Naive B cell (primary cell): Measurements from ENCODE around the gene DCBLD2. TPM values are rescaled to one million over a fixed set of nuclear protein-coding genes. Genes with fewer than 3 reads are reported as not detected.
"Not testable (repeated sequence)": the region's sequence is repeated elsewhere in the genome, so short reads cannot be mapped to it uniquely, and the experiment has no call there.

Source experiments
- ATAC-seq, 2 donors: fragments of 150-1000 bp; cut with Tn5 transposase; 2 replicates each; pipeline ENCODE4 v1.10.0; 2021; ENCODE audit warnings: low read depth in 2 of 2, mild to moderate bottlenecking in 2 of 2, moderate library complexity in 2 of 2
- DNase-seq: peaks from one replicate; pipeline ENCODE4 v3.0.0; 2022
- H3K27ac Mint-ChIP-seq, 6 donors: one replicate each; pipeline ENCODE4 v1.8.0; 2020 to 2022; ENCODE audit warnings: mild to moderate bottlenecking in 6 of 6, mixed read lengths in 6 of 6, moderate library complexity in 5 of 6, inconsistent platforms in 2 of 6
- H3K27me3 Mint-ChIP-seq, 3 donors: one replicate each; pipeline ENCODE4 v1.8.0; 2021 to 2022; ENCODE audit warnings: mixed read lengths in 3 of 3, mild to moderate bottlenecking in 1 of 3
- H3K36me3 Mint-ChIP-seq, 2 donors: one replicate each; pipeline ENCODE4 v1.8.0; 2020 to 2022; ENCODE audit warnings: mixed read lengths in 2 of 2, inconsistent platforms in 1 of 2, mild to moderate bottlenecking in 1 of 2
- H3K4me1 Mint-ChIP-seq, 3 donors: one replicate each; pipeline ENCODE4 v1.8.0; 2020 to 2022; ENCODE audit warnings: mixed read lengths in 3 of 3, inconsistent platforms in 1 of 3, mild to moderate bottlenecking in 1 of 3, moderate library complexity in 1 of 3
- H3K4me3 Mint-ChIP-seq, 8 donors: one replicate each; pipeline ENCODE4 v1.8.0; 2020 to 2022; ENCODE audit warnings: mild to moderate bottlenecking in 8 of 8, mixed read lengths in 8 of 8, moderate library complexity in 8 of 8, inconsistent platforms in 2 of 8
- H3K9me3 Mint-ChIP-seq, 7 donors: one replicate each; pipeline ENCODE4 v1.8.0; 2020 to 2022; ENCODE audit warnings: mixed read lengths in 7 of 7, mild to moderate bottlenecking in 5 of 7, inconsistent platforms in 2 of 7, moderate library complexity in 1 of 7
- polyA plus RNA-seq, 6 donors: library from polyadenylated mRNA; unstranded; fragments of 300-500 nt; fragmentation: Illumina TruSeq; gene quantifications; one replicate each; pipeline ENCODE4 v1.2.3, GENCODE V29; 2021; ENCODE audit warnings: low read depth in 6 of 6

Gene DCBLD2
- polyA plus RNA-seq, 6 donors from 2014 or later = 0.27 to 2.7 (median 1.7) TPM; not detected in 1

- ATAC-seq = no peak
- Mint-ChIP-seq H3K27me3 (no peaks in the 10 kb centered on the region), H3K4me3 (no peak overlapping the region), H3K27ac (no peak overlapping the region), H3K4me1 (peaks cover 5 to 17% (median 16%) of the 10 kb centered on the region in 3 donors), H3K9me3 (peaks cover 0 to 4% (median 0%) of the 10 kb centered on the region in 7 donors), H3K36me3 (no peaks in the 10 kb centered on the region)
- no peak for DNase-seq
Measured at GRCh38 chr3:98846101-98846500, 55.4 kb downstream of the DCBLD2 start.

DNA sequence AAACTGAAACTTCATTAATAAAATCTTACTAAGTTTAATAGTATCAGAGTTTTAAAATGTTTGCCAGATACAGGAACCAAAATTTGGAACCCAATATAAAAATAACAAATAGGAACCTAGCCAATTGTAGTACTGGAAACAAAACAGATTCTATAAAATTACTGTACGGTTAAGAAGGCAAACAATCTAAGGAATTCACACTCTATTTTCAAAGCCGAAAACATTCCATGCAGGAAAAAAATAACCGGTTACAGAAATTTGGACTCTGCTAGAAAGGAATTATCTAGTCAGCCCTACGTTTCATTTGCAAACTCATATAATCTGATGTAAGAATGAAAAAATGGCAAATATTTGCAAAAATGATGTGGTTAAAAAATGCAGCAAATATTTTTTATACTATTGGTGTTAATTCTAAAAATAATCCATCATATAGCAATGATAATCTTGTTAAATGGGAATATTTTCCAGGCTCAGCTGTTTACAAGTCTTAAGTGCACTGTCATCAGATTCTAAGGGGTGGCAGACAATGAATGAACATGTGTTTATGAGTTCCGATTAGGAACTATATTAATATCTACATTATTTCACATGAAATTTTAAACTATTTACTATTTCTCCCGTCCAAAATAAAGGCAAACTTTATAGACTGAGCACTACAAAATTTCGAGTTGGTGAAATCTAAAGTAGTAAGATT is 58.1 kb downstream of the DCBLD2 start:
- Mint-ChIP-seq H3K4me1 (peaks cover 0 to 3% (median 0%) of the 10 kb centered on the region in 3 donors), H3K36me3 (peaks cover 0 to 7% of the 10 kb centered on the region in 2 donors), H3K9me3 (peaks cover 0 to 4% (median 4%) of the 10 kb centered on the region in 7 donors), H3K27me3 (no peaks in the 10 kb centered on the region), H3K4me3 (no peak overlapping the region), H3K27ac (no peak overlapping the region)
- ATAC-seq (no peak), DNase-seq (no peak)

GRCh38 chr3:98839846-98840245 is 61.6 kb downstream of the DCBLD2 start:
- H3K27me3 Mint-ChIP-seq = no peaks in the 10 kb centered on the region
- H3K27ac Mint-ChIP-seq = no peak overlapping the region
- H3K4me3 Mint-ChIP-seq = no peak overlapping the region
- H3K36me3 Mint-ChIP-seq = peaks cover 0 to 7% of the 10 kb centered on the region in 2 donors
- ATAC-seq = no peak
- H3K4me1 Mint-ChIP-seq = peaks cover 0 to 3% (median 0%) of the 10 kb centered on the region in 3 donors
- peaks cover 0 to 4% (median 3%) of the 10 kb centered on the region in 7 donors for H3K9me3 Mint-ChIP-seq
- no peak for DNase-seq

DNA sequence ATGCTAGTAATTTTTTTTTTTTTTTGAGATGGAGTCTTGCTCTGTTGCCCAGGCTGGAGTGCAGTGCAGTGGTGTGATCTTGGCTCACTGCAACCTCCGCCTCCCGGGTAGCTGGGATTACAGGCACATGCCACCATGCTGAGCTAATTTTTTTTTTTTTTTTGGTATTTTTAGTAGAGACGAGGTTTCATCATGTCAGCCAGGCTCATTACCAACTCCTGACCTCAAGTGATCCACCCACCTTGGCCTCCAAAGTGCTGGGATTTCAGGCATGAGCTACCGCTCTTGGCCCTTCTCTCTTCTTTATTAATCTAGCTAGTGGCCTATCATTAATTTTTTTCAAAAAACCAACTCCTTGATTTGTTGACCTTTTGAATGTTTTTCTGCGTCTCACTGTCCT is 70.4 kb downstream of the DCBLD2 start:
- ATAC-seq, H3K36me3 Mint-ChIP-seq, H3K4me3 Mint-ChIP-seq, H3K4me1 Mint-ChIP-seq, H3K27me3 Mint-ChIP-seq, DNase-seq, H3K27ac Mint-ChIP-seq: not testable (repeated sequence)
- peaks cover 0 to 34% (median 13%) of the 10 kb centered on the region in 7 donors for H3K9me3 Mint-ChIP-seq

DNA sequence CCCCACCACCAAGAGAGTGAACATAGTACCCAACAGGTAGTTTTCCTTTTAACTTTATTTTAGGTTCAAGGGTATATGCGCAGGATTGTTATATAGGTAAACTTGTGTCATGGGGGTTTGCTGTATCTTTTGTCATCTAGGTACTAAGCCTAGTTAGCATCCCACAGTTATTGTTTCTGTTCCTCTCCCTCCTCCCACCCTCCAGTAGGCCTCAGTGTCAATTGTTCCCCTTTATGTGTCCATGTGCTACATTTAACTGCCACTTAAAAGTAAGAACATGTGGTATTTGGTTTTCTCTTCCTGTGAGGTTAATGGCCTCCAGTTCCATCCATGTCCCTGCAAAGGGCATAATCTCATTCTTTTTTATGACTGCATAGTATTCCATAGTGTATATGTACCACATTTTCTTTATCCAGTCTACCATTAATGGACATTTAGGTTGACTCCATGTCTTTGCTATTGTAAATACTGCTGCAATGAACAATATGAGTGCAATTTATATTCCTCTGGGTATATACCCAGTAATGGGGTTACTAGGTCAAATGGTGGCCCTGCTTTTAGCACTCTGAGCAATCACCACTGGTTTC is 72.2 kb downstream of the DCBLD2 start:
- peaks cover 0 to 34% (median 13%) of the 10 kb centered on the region in 7 donors for H3K9me3 Mint-ChIP-seq
- H3K4me3 Mint-ChIP-seq = no peak overlapping the region
- peaks cover 0 to 9% of the 10 kb centered on the region in 2 donors for H3K36me3 Mint-ChIP-seq
- no peak for DNase-seq
- no peaks in the 10 kb centered on the region for H3K27me3 Mint-ChIP-seq
- no peaks in the 10 kb centered on the region for H3K4me1 Mint-ChIP-seq
- ATAC-seq = no peak
- no peak overlapping the region for H3K27ac Mint-ChIP-seq

DNA sequence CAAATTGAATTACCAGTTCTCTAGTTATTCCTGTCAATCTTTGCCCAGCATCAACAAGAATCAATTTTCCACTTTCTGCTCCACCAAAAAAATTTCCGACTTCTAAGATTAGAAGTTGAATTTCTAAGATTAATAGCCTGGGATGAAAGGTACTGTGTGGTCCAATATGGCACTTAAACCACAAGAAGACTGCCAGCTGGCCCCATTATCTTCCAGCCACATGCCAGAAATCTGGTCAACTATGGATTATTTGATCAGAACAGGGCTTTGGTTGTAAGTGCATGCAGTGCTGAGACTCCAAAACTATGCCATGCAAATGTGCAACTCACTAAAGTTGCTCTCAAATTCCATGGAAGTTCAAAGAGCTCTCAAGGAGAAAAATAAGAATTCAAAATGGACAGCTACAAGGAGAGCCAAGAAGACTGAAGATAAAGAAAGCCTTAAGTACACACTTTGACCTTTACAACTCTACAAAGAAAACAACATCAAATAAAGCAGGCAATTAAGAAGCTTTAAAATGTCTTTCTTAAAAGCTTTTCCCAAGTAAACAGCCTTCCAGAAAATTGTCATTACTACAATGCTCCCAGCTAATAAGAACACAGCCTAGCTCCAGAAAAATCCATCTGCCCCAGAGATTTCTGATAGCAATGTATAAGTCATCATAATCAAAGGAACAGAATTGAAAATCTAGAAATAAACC is 74.1 kb downstream of the DCBLD2 start:
- Mint-ChIP-seq H3K4me3 (no peak overlapping the region), H3K27me3 (no peaks in the 10 kb centered on the region), H3K27ac (no peak overlapping the region), H3K9me3 (peaks cover 0 to 34% (median 13%) of the 10 kb centered on the region in 7 donors), H3K4me1 (no peaks in the 10 kb centered on the region), H3K36me3 (peaks cover 0 to 9% of the 10 kb centered on the region in 2 donors)
- ATAC-seq (no peak), DNase-seq (no peak)

GRCh38 chr3:98826126-98826525 is 75.4 kb downstream of the DCBLD2 start:
- no peak for ATAC-seq
- peak overlapping the region in 1 of 6 donors; percentile 4 for H3K27ac Mint-ChIP-seq
- H3K4me3 Mint-ChIP-seq = no peak overlapping the region
- H3K27me3 Mint-ChIP-seq = no peaks in the 10 kb centered on the region
- DNase-seq = no peak
- H3K36me3 Mint-ChIP-seq = peaks cover 0 to 9% of the 10 kb centered on the region in 2 donors
- H3K4me1 Mint-ChIP-seq = no peaks in the 10 kb centered on the region
- H3K9me3 Mint-ChIP-seq = peaks cover 0 to 23% (median 10%) of the 10 kb centered on the region in 7 donors

- DNase-seq (no peak), ATAC-seq (no peak)
- Mint-ChIP-seq H3K9me3 (peaks cover 0 to 5% (median 1%) of the 10 kb centered on the region in 7 donors), H3K27ac (no peak overlapping the region), H3K27me3 (no peaks in the 10 kb centered on the region), H3K4me1 (no peaks in the 10 kb centered on the region), H3K36me3 (no peaks in the 10 kb centered on the region), H3K4me3 (no peak overlapping the region)
Measured at GRCh38 chr3:98824256-98824655, 77.2 kb downstream of the DCBLD2 start.

DNA sequence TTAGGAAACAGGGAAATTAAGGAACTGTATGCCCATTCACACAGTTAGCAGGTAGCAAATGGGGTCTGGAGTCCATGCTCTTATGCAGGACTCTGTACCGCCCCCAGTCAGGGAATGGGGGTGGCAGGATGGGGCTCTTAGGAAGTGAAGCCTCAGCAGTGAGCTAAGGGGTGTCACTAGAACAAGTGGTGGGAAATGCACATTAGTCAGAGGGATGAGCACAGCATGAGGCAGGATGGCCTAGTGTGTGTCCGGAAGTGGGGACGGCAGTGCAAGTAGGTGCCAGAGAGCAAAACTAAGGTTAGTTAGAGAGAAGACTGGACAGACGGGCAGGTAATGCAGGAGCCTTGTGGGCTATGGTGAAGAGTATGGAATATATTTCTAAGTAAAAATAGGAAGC is 77.7 kb downstream of the DCBLD2 start:
- no peak overlapping the region for H3K4me3 Mint-ChIP-seq
- no peaks in the 10 kb centered on the region for H3K36me3 Mint-ChIP-seq
- H3K27me3 Mint-ChIP-seq = no peaks in the 10 kb centered on the region
- DNase-seq = no peak
- ATAC-seq = no peak
- H3K4me1 Mint-ChIP-seq = no peaks in the 10 kb centered on the region
- H3K27ac Mint-ChIP-seq = no peak overlapping the region
- peaks cover 0 to 3% (median 0%) of the 10 kb centered on the region in 7 donors for H3K9me3 Mint-ChIP-seq

DNA sequence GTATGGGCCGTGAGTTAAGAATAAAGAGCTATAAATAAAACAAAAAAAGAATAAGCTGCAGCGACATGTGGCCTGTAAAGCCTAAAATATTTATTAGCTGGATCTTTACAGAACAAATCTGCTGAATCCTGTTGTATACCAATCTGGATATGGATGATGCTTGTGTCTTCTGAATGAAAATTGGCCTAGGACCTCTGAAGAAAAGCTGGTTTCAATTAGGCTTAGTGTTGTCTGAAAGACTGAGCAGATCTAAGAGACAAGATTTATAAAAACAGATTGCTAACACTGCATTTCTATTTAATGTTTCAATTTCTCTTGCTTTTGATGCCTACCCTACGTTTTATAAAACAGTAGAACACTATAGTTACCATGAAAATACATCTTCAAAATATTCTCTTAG is 80.4 kb downstream of the DCBLD2 start:
- Mint-ChIP-seq H3K4me3 (no peak overlapping the region), H3K27ac (no peak overlapping the region), H3K27me3 (no peaks in the 10 kb centered on the region), H3K36me3 (no peaks in the 10 kb centered on the region), H3K9me3 (no peaks in the 10 kb centered on the region), H3K4me1 (no peaks in the 10 kb centered on the region)
- ATAC-seq (no peak), DNase-seq (no peak)

DNA sequence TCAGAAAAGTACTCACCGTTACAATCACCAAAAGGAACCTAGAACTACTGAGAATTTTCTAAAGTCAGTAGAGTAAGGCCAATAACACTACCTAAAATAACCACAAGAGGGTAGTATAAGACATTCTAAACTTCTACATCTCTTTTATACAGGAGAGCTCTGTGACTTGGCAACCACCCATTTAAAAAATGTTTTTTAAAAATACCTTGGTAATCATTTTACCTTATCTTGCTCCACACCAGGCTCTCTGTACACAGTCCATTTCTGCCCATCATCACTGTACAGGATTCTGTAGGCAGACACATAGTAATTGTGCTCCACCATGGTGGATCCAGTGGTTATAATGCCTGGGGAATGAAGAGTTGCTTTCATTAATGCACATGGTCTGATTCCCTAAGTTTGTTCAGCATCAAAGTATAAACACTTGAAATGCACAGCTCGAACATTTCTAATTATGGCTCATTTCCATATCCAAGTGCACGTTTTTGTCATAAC is 83.9 kb downstream of the DCBLD2 start:
- DNase-seq (peak; percentile 28), ATAC-seq (peak; percentile 57 to 60)
- H3K27ac Mint-ChIP-seq = no peak overlapping the region

GRCh38 chr3:98814817-98815420 is 86.6 kb downstream of the DCBLD2 start:
- Mint-ChIP-seq H3K36me3 (no peaks in the 10 kb centered on the region), H3K27me3 (no peaks in the 10 kb centered on the region), H3K4me1 (no peaks in the 10 kb centered on the region), H3K27ac (no peak overlapping the region), H3K4me3 (no peak overlapping the region), H3K9me3 (no peaks in the 10 kb centered on the region)
- ATAC-seq (no peak), DNase-seq (no peak)

More for the DNA sequence above, 83.9 kb downstream of the DCBLD2 start:
- no peaks in the 10 kb centered on the region for H3K27me3 Mint-ChIP-seq
- H3K36me3 Mint-ChIP-seq = no peaks in the 10 kb centered on the region
- H3K9me3 Mint-ChIP-seq = no peaks in the 10 kb centered on the region
- H3K4me1 Mint-ChIP-seq = no peaks in the 10 kb centered on the region
- no peak overlapping the region for H3K4me3 Mint-ChIP-seq

DNA sequence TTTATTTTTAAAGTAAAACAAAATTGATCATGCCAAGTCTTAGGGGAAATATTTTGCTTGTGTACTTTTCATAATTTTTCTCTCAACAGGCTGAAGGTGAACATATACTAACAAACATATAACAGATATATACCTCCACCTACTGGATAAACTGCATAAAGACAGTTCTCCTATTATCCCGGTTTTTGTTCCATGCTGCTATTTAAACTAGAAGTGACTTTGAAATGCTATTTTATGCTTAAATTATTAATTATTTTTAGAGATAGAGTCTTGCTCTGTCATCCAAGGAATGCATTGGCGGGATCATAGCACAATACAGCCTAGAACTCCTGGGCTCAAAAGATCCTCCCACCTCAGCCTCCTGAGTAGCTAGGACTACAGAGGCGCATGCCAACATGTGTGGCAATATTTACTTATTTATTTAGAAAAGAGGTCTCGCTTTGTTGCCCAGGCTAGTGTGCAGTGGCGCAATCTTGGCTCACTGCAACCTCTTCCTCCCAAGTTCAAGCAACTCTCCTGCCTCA is 88.6 kb downstream of the DCBLD2 start:
- H3K36me3 Mint-ChIP-seq = peaks cover 0 to 5% of the 10 kb centered on the region in 2 donors
- no peaks in the 10 kb centered on the region for H3K4me1 Mint-ChIP-seq
- H3K4me3 Mint-ChIP-seq = no peak overlapping the region
- no peak overlapping the region for H3K27ac Mint-ChIP-seq
- ATAC-seq (no peak), DNase-seq (no peak)
- no peaks in the 10 kb centered on the region for H3K9me3 Mint-ChIP-seq
- no peaks in the 10 kb centered on the region for H3K27me3 Mint-ChIP-seq
